Coronary artery (tissue), 2 donors: Measurements from ENCODE around the gene HPN.
"Not testable (repeated sequence)": the region's sequence is repeated elsewhere in the genome, so short reads cannot be mapped to it uniquely, and the experiment has no call there.

Source experiments
- DNase-seq: peaks from one replicate; pipeline ENCODE4 v3.0.0-alpha.2; 2017; ENCODE audit warnings: low spot score
- H3K27ac ChIP-seq, 2 donors: fragments of 200-600 bp; sonication (generic); one replicate each; pipeline ENCODE4 v1.5.1; 2016 to 2019
- H3K4me3 ChIP-seq: fragments of 200-600 bp; sonication (generic); 2 replicates; pipeline ENCODE4 v1.5.1; 2016; ENCODE audit warnings: mild to moderate bottlenecking, moderate library complexity
- TF ChIP-seq, protein P1 (sequence below): fragments of 200-600 bp; sonication (generic); IDR thresholded peaks from one replicate; pipeline ENCODE4 v1.5.1; 2019; ENCODE audit warnings: antibody characterized with exemption

HPN gene

DNA sequence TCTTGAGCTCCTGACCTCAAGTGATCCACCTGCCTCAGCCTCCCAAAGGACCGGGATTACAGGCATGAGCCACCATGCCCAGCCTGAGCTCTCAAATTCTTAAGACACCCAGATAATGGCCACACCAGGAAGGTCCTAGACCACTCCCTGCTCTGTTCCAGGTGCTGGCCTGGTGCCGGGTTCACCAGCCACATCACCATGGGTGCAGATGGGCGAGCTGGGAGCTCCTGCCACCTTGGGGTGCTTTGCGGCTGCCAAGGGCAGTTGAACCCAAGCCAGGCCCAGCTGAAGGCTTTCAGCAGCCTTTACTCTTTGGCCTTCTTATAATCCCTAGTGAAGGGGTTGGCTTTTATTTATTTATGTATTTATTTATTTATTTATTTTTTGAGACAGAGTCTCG lies 4.9 kb downstream of the HPN start:
- no peak for DNase-seq
- Histone ChIP-seq H3K4me3 (no peak overlapping the region), H3K27ac (no peak overlapping the region)
- TF ChIP-seq, protein P1, sequence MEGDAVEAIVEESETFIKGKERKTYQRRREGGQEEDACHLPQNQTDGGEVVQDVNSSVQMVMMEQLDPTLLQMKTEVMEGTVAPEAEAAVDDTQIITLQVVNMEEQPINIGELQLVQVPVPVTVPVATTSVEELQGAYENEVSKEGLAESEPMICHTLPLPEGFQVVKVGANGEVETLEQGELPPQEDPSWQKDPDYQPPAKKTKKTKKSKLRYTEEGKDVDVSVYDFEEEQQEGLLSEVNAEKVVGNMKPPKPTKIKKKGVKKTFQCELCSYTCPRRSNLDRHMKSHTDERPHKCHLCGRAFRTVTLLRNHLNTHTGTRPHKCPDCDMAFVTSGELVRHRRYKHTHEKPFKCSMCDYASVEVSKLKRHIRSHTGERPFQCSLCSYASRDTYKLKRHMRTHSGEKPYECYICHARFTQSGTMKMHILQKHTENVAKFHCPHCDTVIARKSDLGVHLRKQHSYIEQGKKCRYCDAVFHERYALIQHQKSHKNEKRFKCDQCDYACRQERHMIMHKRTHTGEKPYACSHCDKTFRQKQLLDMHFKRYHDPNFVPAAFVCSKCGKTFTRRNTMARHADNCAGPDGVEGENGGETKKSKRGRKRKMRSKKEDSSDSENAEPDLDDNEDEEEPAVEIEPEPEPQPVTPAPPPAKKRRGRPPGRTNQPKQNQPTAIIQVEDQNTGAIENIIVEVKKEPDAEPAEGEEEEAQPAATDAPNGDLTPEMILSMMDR, result no peak

DNA sequence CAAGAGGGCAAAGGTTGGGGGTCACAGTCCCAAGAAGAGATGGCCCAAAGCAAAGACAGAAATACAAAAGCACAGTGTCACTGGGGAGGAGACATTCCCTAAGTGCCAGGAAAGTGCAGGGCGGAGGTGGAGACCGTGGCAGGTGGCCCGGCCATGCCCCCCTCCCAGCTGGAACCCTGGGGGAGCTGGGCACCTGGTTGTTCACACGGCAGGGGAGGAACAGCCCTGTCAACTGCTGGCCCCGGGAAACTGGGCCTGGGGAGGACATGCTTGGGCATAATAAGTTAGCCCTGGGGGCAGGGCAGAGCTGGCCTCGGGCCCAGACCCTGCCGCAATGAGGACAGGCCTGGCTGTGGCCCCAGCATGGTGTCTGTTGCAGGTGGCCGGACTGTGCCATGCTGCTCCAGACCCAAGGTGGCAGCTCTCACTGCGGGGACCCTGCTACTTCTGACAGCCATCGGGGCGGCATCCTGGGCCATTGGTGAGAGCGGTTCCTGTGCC lies 7.4 kb downstream of the HPN start:
- H3K4me3 ChIP-seq, result no peak overlapping the region
- TF ChIP-seq, protein P1, result no peak
- no peak overlapping the region for H3K27ac ChIP-seq
- DNase-seq, result no peak

DNA sequence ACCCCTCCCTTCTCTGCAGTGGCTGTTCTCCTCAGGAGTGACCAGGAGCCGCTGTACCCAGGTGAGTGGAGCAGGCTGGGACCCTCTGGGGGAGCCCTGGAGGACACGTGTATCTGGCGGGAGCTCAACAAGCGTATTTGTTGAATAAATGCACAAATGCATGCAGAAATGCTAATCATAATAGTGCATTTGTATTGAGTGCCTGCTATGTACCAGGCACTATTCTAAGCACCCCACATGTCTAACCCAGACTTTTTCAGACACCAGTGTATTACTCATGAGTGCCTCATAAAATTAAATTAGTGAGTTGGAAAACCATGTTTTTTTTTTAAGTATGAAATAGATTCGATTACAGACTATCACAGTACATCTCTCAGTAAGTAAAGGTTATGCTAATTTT lies 7.9 kb downstream of the HPN start:
- TF ChIP-seq, protein P1, result no peak
- H3K4me3 ChIP-seq, result no peak overlapping the region
- H3K27ac ChIP-seq, result no peak overlapping the region
- no peak for DNase-seq

DNA sequence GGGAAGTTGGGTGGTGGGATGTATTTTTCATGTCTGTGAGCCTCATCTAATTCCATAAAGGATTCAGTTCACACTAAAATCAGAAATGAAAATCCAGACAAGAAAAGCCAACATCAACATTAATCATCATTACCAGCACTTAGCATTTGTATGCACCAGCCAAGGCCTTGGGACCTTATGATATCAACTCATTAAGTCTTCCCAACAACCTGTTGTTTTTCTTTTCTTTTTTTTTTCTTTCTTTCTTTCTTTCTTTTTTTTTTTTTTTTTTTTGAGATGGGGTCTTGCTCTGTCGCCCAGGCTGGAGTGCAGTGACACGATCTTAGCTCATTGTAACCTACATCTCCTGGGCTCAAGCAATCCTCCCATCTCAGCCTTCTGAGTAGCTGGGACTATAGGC lies 9.1 kb downstream of the HPN start:
- DNase-seq, H3K27ac ChIP-seq, H3K4me3 ChIP-seq: not testable (repeated sequence)

DNA sequence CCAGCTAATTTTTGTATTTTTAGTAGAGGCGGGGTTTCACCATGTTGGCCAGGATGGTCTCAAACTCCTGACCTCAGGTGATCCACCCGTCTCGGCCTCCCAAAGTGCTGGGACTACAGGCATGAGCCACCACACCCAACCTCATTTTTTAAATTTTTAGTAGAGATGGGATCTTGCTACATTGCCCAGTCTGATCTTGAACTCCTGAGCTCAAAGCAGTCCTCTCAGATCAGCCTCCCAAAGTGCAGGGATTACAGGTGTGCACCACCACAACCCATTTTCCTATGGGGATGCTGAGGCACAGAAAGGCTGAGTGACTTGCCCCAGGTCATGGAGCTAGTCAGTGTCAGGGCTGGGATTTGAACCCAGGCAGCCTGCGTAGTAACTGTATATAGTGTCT lies 9.7 kb downstream of the HPN start:
- H3K27ac ChIP-seq, DNase-seq, H3K4me3 ChIP-seq: not testable (repeated sequence)

DNA sequence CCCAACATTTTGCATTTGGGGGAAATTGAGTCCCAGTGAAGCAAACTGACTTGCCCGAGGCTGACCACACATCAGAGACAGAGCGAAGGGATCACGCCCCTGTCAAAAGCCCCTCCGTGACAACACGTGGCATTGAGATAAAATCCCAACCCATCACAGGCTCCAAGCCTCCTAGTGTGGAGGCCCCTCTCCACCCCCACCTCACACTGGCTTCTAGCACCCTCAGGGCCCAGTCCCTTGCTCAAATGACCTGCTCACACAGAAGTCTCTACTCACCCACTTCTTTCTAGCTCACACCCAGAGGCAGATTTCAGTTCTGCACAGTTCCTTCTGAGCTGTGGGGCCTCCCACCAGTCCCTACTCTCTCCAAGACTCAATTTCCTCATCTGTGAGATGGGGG lies 10.3 kb downstream of the HPN start:
- Histone ChIP-seq H3K4me3 (no peak overlapping the region), H3K27ac (no peak overlapping the region)
- TF ChIP-seq, protein P1, result no peak
- DNase-seq, result no peak

DNA sequence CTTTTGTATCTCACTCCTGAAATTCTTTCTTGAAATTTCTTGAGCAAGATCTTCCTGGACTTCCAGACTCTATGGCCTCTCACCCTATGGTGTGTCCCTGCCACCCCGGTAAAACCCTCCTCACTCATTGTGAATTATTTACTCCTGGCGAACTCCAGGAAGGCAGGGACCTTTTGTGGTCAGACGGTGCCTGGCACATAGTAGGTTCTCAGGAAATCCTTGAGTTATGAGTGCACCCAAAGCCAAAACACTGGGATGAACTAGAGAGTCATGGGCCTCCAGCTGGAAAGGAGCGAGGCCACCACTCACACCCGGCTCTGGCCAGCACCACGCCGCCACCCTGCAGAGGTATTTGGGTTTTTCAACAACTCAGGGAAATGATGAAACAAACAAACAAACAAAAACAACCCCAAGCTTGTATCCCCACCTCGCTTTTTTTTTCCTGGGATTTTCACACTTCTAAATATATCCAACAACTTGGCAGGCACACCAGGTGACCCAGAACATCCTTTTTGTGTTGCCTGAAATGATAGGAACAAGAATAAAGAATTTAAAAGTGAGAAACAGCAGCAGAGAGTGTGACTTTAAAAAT lies 11.2 kb downstream of the HPN start:
- no peak for DNase-seq
- TF ChIP-seq, protein P1, result no peak
- Histone ChIP-seq H3K27ac (no peak overlapping the region), H3K4me3 (no peak overlapping the region)

DNA sequence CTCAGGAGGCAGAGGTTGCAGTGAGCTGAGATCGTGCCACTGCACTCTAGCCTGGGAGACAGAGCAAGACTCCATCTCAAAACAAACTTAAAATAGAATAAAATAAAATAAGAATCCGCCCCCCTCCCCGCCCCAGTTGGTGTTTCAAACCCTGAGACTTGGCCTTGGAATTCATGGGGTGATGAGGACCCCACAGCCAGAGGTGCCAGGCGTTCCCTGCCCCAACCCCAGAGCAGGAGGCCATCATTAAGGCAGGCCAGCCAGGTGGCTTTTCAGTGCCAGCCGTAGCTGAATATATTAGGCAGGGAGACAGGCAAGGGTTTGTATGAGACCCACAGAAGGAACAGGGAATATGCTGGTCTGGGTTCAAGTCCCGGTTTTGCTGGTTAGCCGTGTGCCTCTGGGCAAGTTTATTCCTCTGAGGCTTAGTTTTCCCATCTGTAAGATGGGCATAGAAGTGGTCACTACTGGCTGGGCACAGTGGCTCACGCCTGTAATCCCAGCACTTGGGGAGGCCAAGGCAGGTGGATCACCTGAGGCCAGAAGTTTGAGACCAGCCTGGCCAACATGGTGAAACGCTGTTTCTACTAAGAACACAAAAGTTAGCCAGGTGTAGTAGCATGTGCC lies 12.3 kb downstream of the HPN start:
- DNase-seq, result no peak
- Histone ChIP-seq H3K4me3 (no peak overlapping the region), H3K27ac (no peak overlapping the region)
- TF ChIP-seq, protein P1, result no peak
